ENCODE results near the gene CEP72.
"Not testable (repeated sequence)": the region's sequence is repeated elsewhere in the genome, so short reads cannot be mapped to it uniquely, and the experiment has no call there.

- not testable (repeated sequence) for TF ChIP-seq CTCF, POLR2A (IDR thresholded peaks at IDR 0.05)
These were observed 76.3 kb downstream of the CEP72 start for GRCh38 chr5:688348-689010.
